Measurements from ENCODE around the gene PCBP3.
A peak's percentile ranks its signal among the peaks of the same experiment; 100 is the strongest.

The PCBP3 gene

GRCh38 chr21:45867671-45868081 lies 224.2 kb downstream of the PCBP3 start:
- no peak for DNase-seq

- no peak for DNase-seq
These were observed 224.6 kb downstream of the PCBP3 start for GRCh38 chr21:45868086-45868485.

- DNase-seq, result no peak
These were observed 225.0 kb downstream of the PCBP3 start for GRCh38 chr21:45868488-45868887.

- DNase-seq, result no peak
These were observed 225.8 kb downstream of the PCBP3 start for GRCh38 chr21:45869121-45870007.

GRCh38 chr21:45870421-45870820 lies 226.9 kb downstream of the PCBP3 start:
- no peak for DNase-seq

GRCh38 chr21:45870851-45871615 lies 227.5 kb downstream of the PCBP3 start:
- DNase-seq, result no peak

GRCh38 chr21:45871616-45872236 lies 228.2 kb downstream of the PCBP3 start:
- no peak for DNase-seq

- no peak for DNase-seq
These were observed 228.9 kb downstream of the PCBP3 start for GRCh38 chr21:45872471-45872870.

- no peak for DNase-seq
These were observed 229.4 kb downstream of the PCBP3 start for GRCh38 chr21:45872902-45873301.

GRCh38 chr21:45873418-45873817 lies 229.9 kb downstream of the PCBP3 start:
- no peak for DNase-seq

GRCh38 chr21:45873866-45874265 lies 230.3 kb downstream of the PCBP3 start:
- no peak for DNase-seq

- no peak for DNase-seq
These were observed 231.3 kb downstream of the PCBP3 start for GRCh38 chr21:45874716-45875415.

- DNase-seq, result no peak
These were observed 231.9 kb downstream of the PCBP3 start for GRCh38 chr21:45875416-45875760.

GRCh38 chr21:45875881-45876280 lies 232.4 kb downstream of the PCBP3 start:
- no peak for DNase-seq

GRCh38 chr21:45876381-45877170 lies 233.1 kb downstream of the PCBP3 start:
- peak in 1 of 2 donors; percentile 32 for DNase-seq

- DNase-seq, result no peak
These were observed 233.6 kb downstream of the PCBP3 start for GRCh38 chr21:45877171-45877438.

- DNase-seq, result no peak
These were observed 234.4 kb downstream of the PCBP3 start for GRCh38 chr21:45877821-45878469.

- DNase-seq, result peak; percentile 2 to 3
These were observed 236.9 kb downstream of the PCBP3 start for GRCh38 chr21:45880097-45881068.

- no peak for DNase-seq
These were observed 239.1 kb downstream of the PCBP3 start for GRCh38 chr21:45882645-45883044.

- DNase-seq, result no peak
These were observed 239.6 kb downstream of the PCBP3 start for GRCh38 chr21:45883090-45883489.

GRCh38 chr21:45885597-45885929 lies 242.0 kb downstream of the PCBP3 start:
- DNase-seq, result no peak

All from bone marrow (tissue), 2 donors.